ENCODE data around the gene FUT7. TPM values are rescaled to one million over a fixed set of nuclear protein-coding genes. Genes with fewer than 3 reads are reported as not detected.

FUT7 gene
- polyA plus RNA-seq, 2 donors: 0.08 to 0.39 TPM

Other genes starting within 250 kb of the FUT7 start
- 100 to 1,000 TPM in 1 of 2 donors, 10 to 100 TPM in 1; 85.2 to 155 TPM for gene TMEM141, start 240.7 kb downstream of the FUT7 start, polyA plus RNA-seq
- 1 to 10 TPM in 1 of 2 donors, under 1 TPM in 1; 0.32 to 1.1 TPM for gene CCDC183, start 235.8 kb downstream of the FUT7 start, polyA plus RNA-seq
- gene RABL6, start 224.1 kb downstream of the FUT7 start, polyA plus RNA-seq: 10 to 100 TPM; 46.5 to 61.7 TPM
- gene AJM1, start 189.6 kb downstream of the FUT7 start, polyA plus RNA-seq: 1 to 10 TPM; 1.9 to 3.7 TPM
- gene PHPT1, start 182.7 kb downstream of the FUT7 start, polyA plus RNA-seq: 100 to 1,000 TPM in 1 of 2 donors, 10 to 100 TPM in 1; 83.1 to 101 TPM
- 10 to 100 TPM in 1 of 2 donors, 1 to 10 TPM in 1; 3.9 to 11.5 TPM for gene MAMDC4, start 179.7 kb downstream of the FUT7 start, polyA plus RNA-seq
- gene EDF1, start 165.8 kb downstream of the FUT7 start, polyA plus RNA-seq: 100 to 1,000 TPM; 445 to 637 TPM
- gene TRAF2, start 145.6 kb downstream of the FUT7 start, polyA plus RNA-seq: 10 to 100 TPM; 11.0 to 16.6 TPM
- gene FBXW5, start 87.3 kb downstream of the FUT7 start, polyA plus RNA-seq: 10 to 100 TPM; 91.4 to 97.3 TPM
- 1 to 10 TPM; 1.2 to 1.8 TPM for gene C8G, start 86.8 kb downstream of the FUT7 start, polyA plus RNA-seq
- gene LCN12, start 79.8 kb downstream of the FUT7 start, polyA plus RNA-seq: under 1 TPM; 0.24 to 0.77 TPM
- gene PTGDS, start 54.6 kb downstream of the FUT7 start, polyA plus RNA-seq: 10 to 100 TPM; 18.4 to 42.3 TPM
- gene LCNL1, start 49.1 kb downstream of the FUT7 start, polyA plus RNA-seq: under 1 TPM; 0.20 to 0.55 TPM
- 100 to 1,000 TPM in 1 of 2 donors, 10 to 100 TPM in 1; 49.7 to 119 TPM for gene PAXX, start 39.7 kb downstream of the FUT7 start, polyA plus RNA-seq
- gene CLIC3, start 35.5 kb downstream of the FUT7 start, polyA plus RNA-seq: 100 to 1,000 TPM; 351 to 474 TPM
- 10 to 100 TPM in 1 of 2 donors, 1 to 10 TPM in 1; 7.7 to 14.7 TPM for gene ABCA2, start 3.9 kb downstream of the FUT7 start, polyA plus RNA-seq
- 10 to 100 TPM; 33.1 to 44.3 TPM for gene NPDC1, start 14.1 kb upstream of the FUT7 start, polyA plus RNA-seq
- 1 to 10 TPM; 1.5 to 1.6 TPM for gene ENTPD2, start 22.0 kb upstream of the FUT7 start, polyA plus RNA-seq
- gene SAPCD2, start 38.5 kb upstream of the FUT7 start, polyA plus RNA-seq: 1 to 10 TPM; 7.5 to 9.0 TPM
- 1 to 10 TPM; 2.9 to 3.8 TPM for gene UAP1L1, start 45.4 kb upstream of the FUT7 start, polyA plus RNA-seq
- 10 to 100 TPM; 28.5 to 42.3 TPM for gene MAN1B1, start 54.9 kb upstream of the FUT7 start, polyA plus RNA-seq
- gene DPP7, start 82.6 kb upstream of the FUT7 start, polyA plus RNA-seq: 100 to 1,000 TPM in 1 of 2 donors, 10 to 100 TPM in 1; 90.4 to 129 TPM
- gene GRIN1, start 107.1 kb upstream of the FUT7 start, polyA plus RNA-seq: under 1 TPM; 0.06 to 0.14 TPM
- under 1 TPM; 0.24 to 0.81 TPM for gene LRRC26, start 138.0 kb upstream of the FUT7 start, polyA plus RNA-seq
- gene TMEM210, start 140.0 kb upstream of the FUT7 start, polyA plus RNA-seq: not detected
- 10 to 100 TPM; 27.7 to 47.3 TPM for gene ANAPC2, start 156.5 kb upstream of the FUT7 start, polyA plus RNA-seq
- gene SSNA1, start 156.6 kb upstream of the FUT7 start, polyA plus RNA-seq: 100 to 1,000 TPM; 104 TPM
- gene TPRN, start 168.7 kb upstream of the FUT7 start, polyA plus RNA-seq: 10 to 100 TPM; 12.8 to 19.9 TPM
- gene TMEM203, start 173.6 kb upstream of the FUT7 start, polyA plus RNA-seq: 10 to 100 TPM; 21.6 to 27.5 TPM
- 10 to 100 TPM in 1 of 2 donors, 1 to 10 TPM in 1; 5.7 to 12.2 TPM for gene NDOR1, start 173.6 kb upstream of the FUT7 start, polyA plus RNA-seq
- gene RNF208, start 190.2 kb upstream of the FUT7 start, polyA plus RNA-seq: 10 to 100 TPM; 13.3 to 28.5 TPM
- 100 to 1,000 TPM; 334 to 342 TPM for gene CYSRT1, start 193.1 kb upstream of the FUT7 start, polyA plus RNA-seq
- gene RNF224, start 195.4 kb upstream of the FUT7 start, polyA plus RNA-seq: 1 to 10 TPM; 3.7 to 5.5 TPM
- 1 to 10 TPM; 1.3 to 1.6 TPM for gene SLC34A3, start 198.8 kb upstream of the FUT7 start, polyA plus RNA-seq
- 100 to 1,000 TPM; 415 to 578 TPM for gene TUBB4B, start 209.2 kb upstream of the FUT7 start, polyA plus RNA-seq
- not detected for gene STPG3, start 219.2 kb upstream of the FUT7 start, polyA plus RNA-seq
- gene NELFB, start 223.2 kb upstream of the FUT7 start, polyA plus RNA-seq: 10 to 100 TPM; 31.7 to 34.7 TPM
- 1 to 10 TPM; 1.5 to 4.3 TPM for gene TOR4A, start 245.6 kb upstream of the FUT7 start, polyA plus RNA-seq

Measured in esophagus (tissue), 2 donors.